ENCODE data around the gene ARHGEF39. TPM values are rescaled to one million over a fixed set of nuclear protein-coding genes. Genes with fewer than 3 reads are reported as not detected.

Gene ARHGEF39
- polyA plus RNA-seq, 2 of the 4 experiments (the other 2 are of a cell fraction): 17.6 to 19.5 TPM

- 56% methylated on average over 3 of the region's 3 CpGs for WGBS (ENCODE audit: missing lambda C conversion rate)
- H3K4me2 ChIP-seq: 0 out of 3 replicates have a peak overlapping the region, but pooled peaks have one; percentile 7
- FAIRE-seq (no peak), DNase-seq (ENCODE audit: low read depth in 1 of 2, low spot score in 1 of 2) (peak in 1 of 2 experiments; percentile 59), ATAC-seq (peak; percentile 41 to 61; a peak in 4 of 6 replicates)
- POLR2A ChIA-PET: interaction anchor here (0.7 to 1.5 kb wide), 7 partner anchors 7 to 119 kb away, joined by 3 to 11 read pairs (median 4); partner anchors contain the start of genes CA9, CREB3, HINT2 and TLN1
- peaks cover 22% of the 10 kb centered on the region for H3K4me1 ChIP-seq
- TF ChIP-seq EP300 (IDR thresholded peaks at IDR 0.05) (no peak), PHF8 (IDR thresholded peaks at IDR 0.05; ENCODE audit: borderline replicate concordance, low read depth) (no peak), CBX2 (IDR thresholded peaks at IDR 0.05; ENCODE audit: borderline replicate concordance, low read depth) (no peak), CBX8 (IDR thresholded peaks at IDR 0.05) (no peak), HES2 (IDR thresholded peaks at IDR 0.05) (no peak), JUNB (IDR thresholded peaks at IDR 0.05) (no peak), FOSL2 (IDR thresholded peaks at IDR 0.05) (no peak), FOSL2 (CRISPR knock-in tag; IDR thresholded peaks at IDR 0.05) (peak; percentile 60)
- no peak overlapping the region for H3K4me3 ChIP-seq
- no peaks in the 10 kb centered on the region for H3K9me3 ChIP-seq
- CTCF ChIA-PET: interaction anchor here (0.6 to 32.5 kb wide), 28 partner anchors 10 to 579 kb away, joined by 3 to 758 read pairs (median 4); partner anchors contain the start of genes ARHGEF39, CA9, CCDC107 and CREB3
- peak overlapping the region; percentile 25 to 43; a peak in 1 of 6 replicates for H3K27ac ChIP-seq
Observed at GRCh38 chr9:35695943-35696401, 31.0 kb upstream of the ARHGEF39 start.

GRCh38 chr9:35691757-35692301 is 26.8 kb upstream of the ARHGEF39 start:
- Histone ChIP-seq H3K9me3 (no peaks in the 10 kb centered on the region), H3K4me2 (peak overlapping the region; percentile 79), H3K4me3 (no peak overlapping the region), H3K4me1 (peaks cover 40% of the 10 kb centered on the region), H3K27ac (peak overlapping the region; percentile 93 to 99)
- no peak for TF ChIP-seq ELK1 (IDR thresholded peaks at IDR 0.05; ENCODE audit: low read depth, low read length)
- TF ChIP-seq CHD4 (IDR thresholded peaks at IDR 0.05; ENCODE audit: borderline replicate concordance): no peak
- TF ChIP-seq TP53 (CRISPR knock-in tag; IDR thresholded peaks at IDR 0.05): no peak
- TF ChIP-seq ATOH8 (CRISPR knock-in tag; IDR thresholded peaks at IDR 0.05; ENCODE audit: low read depth): no peak
- no peak for TF ChIP-seq REST (IDR thresholded peaks at IDR 0.05)
- no peak for TF ChIP-seq EHMT2 (IDR thresholded peaks at IDR 0.05; ENCODE audit: low read depth)
- TF ChIP-seq TFCP2L1 (CRISPR knock-in tag; IDR thresholded peaks at IDR 0.05): no peak
- TF ChIP-seq HOXB5 (CRISPR knock-in tag; IDR thresholded peaks at IDR 0.05): no peak
- TF ChIP-seq FOSB (CRISPR knock-in tag; IDR thresholded peaks at IDR 0.05): no peak
- TF ChIP-seq FOXS1 (CRISPR knock-in tag; IDR thresholded peaks at IDR 0.05): no peak
- no peak for TF ChIP-seq GATA3 (IDR thresholded peaks at IDR 0.05; ENCODE audit: borderline replicate concordance)
- TF ChIP-seq NFE2L2 (conservative IDR thresholded peaks at IDR 0.05; ENCODE audit: low read length): no peak
- no peak for TF ChIP-seq ESRRA (IDR thresholded peaks at IDR 0.05; ENCODE audit: borderline replicate concordance, low read length)
- TF ChIP-seq RNF2 (IDR thresholded peaks at IDR 0.05; ENCODE audit: borderline replicate concordance, low read depth): no peak
- no peak for TF ChIP-seq HEYL (CRISPR knock-in tag; IDR thresholded peaks at IDR 0.05)
- TF ChIP-seq HOXA7 (CRISPR knock-in tag; IDR thresholded peaks at IDR 0.05): no peak
- TF ChIP-seq MAZ (IDR thresholded peaks at IDR 0.05; ENCODE audit: borderline replicate concordance, low read depth, low read length): no peak
- DNase-seq (ENCODE audit: low read depth in 1 of 2, low spot score in 1 of 2) (no peak), ATAC-seq (no peak), FAIRE-seq (no peak)
- 89% methylated on average over 13 of the region's 13 CpGs for WGBS (ENCODE audit: missing lambda C conversion rate)
- POLR2A ChIA-PET: interaction anchor here (1.5 to 4.3 kb wide), 6 partner anchors 19 to 43 kb away, joined by 5 to 24 read pairs (median 20); partner anchors contain the start of genes ARHGEF39, CA9, CCDC107 and CREB3
- CTCF ChIA-PET: interaction anchor here (0.7 to 32.5 kb wide), 7 partner anchors 26 to 122 kb away, joined by 3 to 758 read pairs (median 4); partner anchors contain the start of genes ARHGEF39, CA9, CCDC107 and CREB3

Measured in A549 (cell line).